Muscle of back (tissue), 11 donors: ENCODE results near the gene DOCK8. TPM values are rescaled to one million over a fixed set of nuclear protein-coding genes. Genes with fewer than 3 reads are reported as not detected.

Experiments used
- DNase-seq, 3 donors: peaks; one replicate each; pipeline versions ENCODE4 v3.0.0 to v3.0.0-alpha.2; 2013
- polyA plus RNA-seq, 10 donors: library from polyadenylated mRNA; unstranded; fragments of 120-200 nt; gene quantifications; one replicate each; pipeline ENCODE4 v1.2.1, GENCODE V29; 2013; ENCODE audit not compliant: insufficient read length in 10 of 10

The DOCK8 gene
- polyA plus RNA-seq, 10 donors = 5.4 to 11.2 (median 7.6) TPM

GRCh38 chr9:459491-460444 is 245.1 kb downstream of the DOCK8 start:
- DNase-seq = no peak

GRCh38 chr9:462121-462520 is 247.5 kb downstream of the DOCK8 start:
- DNase-seq = no peak

GRCh38 chr9:462606-463005 is 247.9 kb downstream of the DOCK8 start:
- DNase-seq = no peak

- no peak for DNase-seq
Observed at GRCh38 chr9:463455-464171, 248.9 kb downstream of the DOCK8 start.

GRCh38 chr9:466747-467146 is 252.1 kb downstream of the DOCK8 start:
- DNase-seq = no peak

- DNase-seq = peak in 1 of 3 donors; percentile 28
Observed at GRCh38 chr9:468766-469426, 254.2 kb downstream of the DOCK8 start.

- DNase-seq = peak; percentile 86 to 91 (median 91)
Observed at GRCh38 chr9:469672-470551, 255.2 kb downstream of the DOCK8 start.

- DNase-seq = no peak
Observed at GRCh38 chr9:470552-471194, 256.0 kb downstream of the DOCK8 start.

GRCh38 chr9:471320-471719 is 256.7 kb downstream of the DOCK8 start:
- DNase-seq = no peak

GRCh38 chr9:472479-473075 is 257.9 kb downstream of the DOCK8 start:
- no peak for DNase-seq

- DNase-seq = no peak
Observed at GRCh38 chr9:477193-477592, 262.5 kb downstream of the DOCK8 start.

GRCh38 chr9:479304-479970 is 264.8 kb downstream of the DOCK8 start:
- peak in 1 of 3 donors; percentile 8 for DNase-seq

- DNase-seq = peak in 1 of 3 donors; percentile 11
Observed at GRCh38 chr9:479971-480350, 265.3 kb downstream of the DOCK8 start.

GRCh38 chr9:482739-483138 is 268.1 kb downstream of the DOCK8 start:
- DNase-seq = no peak

- DNase-seq = no peak
Observed at GRCh38 chr9:486156-486555, 271.5 kb downstream of the DOCK8 start.

GRCh38 chr9:487429-487828 is 272.8 kb downstream of the DOCK8 start:
- no peak for DNase-seq

- no peak for DNase-seq
Observed at GRCh38 chr9:488448-488847, 273.8 kb downstream of the DOCK8 start.

GRCh38 chr9:489198-490197 is 274.8 kb downstream of the DOCK8 start:
- no peak for DNase-seq

GRCh38 chr9:494764-495163 is 280.1 kb downstream of the DOCK8 start:
- DNase-seq = no peak
